HCT116 (cell line): ENCODE results near the gene OR52R1. TPM values are rescaled to one million over a fixed set of nuclear protein-coding genes. Genes with fewer than 3 reads are reported as not detected.

ENCODE experiments used
- ATAC-seq: fragments of 200-7000 bp; cut with Tn5 transposase; 2 replicates; pipeline ENCODE4 v1.9.1; 2020; ENCODE audit warnings: mild to moderate bottlenecking, moderate library complexity
- BruUV-seq: library from RNA; stranded (reverse); fragments of 400-500 nt; replicated peaks from 2 replicates; lab custom pipeline; 2021; lab: Mats Ljungman, UMichigan
- CTCF ChIA-PET: fragments of 300-600 bp; sonication (Branson Sonifier 250); formaldehyde crosslinking; loops from one replicate; lab custom pipeline; 2021; ENCODE audit warnings: antibody characterized with exemption; lab: Charles Lee
- POLR2A ChIA-PET: fragments of 300-600, 350-600 bp; sonication (Branson Sonifier 250); formaldehyde crosslinking; loops from one replicate; lab custom pipeline; 2021; ENCODE audit warnings: antibody characterized with exemption; lab: Charles Lee
- RAD21 ChIA-PET, 2 experiments: fragments of 300-600 bp; sonication (Branson Sonifier 250); formaldehyde crosslinking; loops; one replicate each; lab custom pipeline; 2023; ENCODE audit warnings: low total read pairs in 2 of 2; ENCODE audit not compliant: uncharacterized antibody in 2 of 2, unreplicated experiment in 2 of 2, low non-redundant PET in 1 of 2; lab: Charles Lee
- DNase-seq: peaks from one replicate; pipeline ENCODE4 v3.0.0-alpha.2; 2010; ENCODE audit warnings: low read depth, low spot score
- H2AFZ ChIP-seq: fragments of 200-600 bp; shearing (Covaris generic), sonication (generic); 2 replicates; pipeline ENCODE4 v1.6.1; 2017; ENCODE audit warnings: low read depth, mixed run types, mixed read lengths, antibody characterized with exemption, low read length; ENCODE audit not compliant: poor library complexity, severe bottlenecking
- H3K27ac ChIP-seq: 2 replicates; pipeline ENCODE4 v1.5.1; 2012; ENCODE audit warnings: low read depth, low read length
- H3K27me3 ChIP-seq: fragments of 200-600 bp; sonication (generic); 2 replicates; pipeline ENCODE4 v1.6.1; 2016; ENCODE audit warnings: mixed run types, low read length, mixed read lengths; ENCODE audit not compliant: insufficient read depth
- H3K36me3 ChIP-seq, 2 experiments: fragments of 200-500 bp in 1 of 2; fragments of 200-600 bp in 1 of 2; sonication (Bioruptor generic) in 1 of 2; sonication (generic) in 1 of 2; 2 replicates each; pipeline versions ENCODE4 v1.5.1 to v1.6.1; 2014 to 2016; ENCODE audit warnings: low read length in 2 of 2, inconsistent platforms in 1 of 2, mixed read lengths in 1 of 2, mixed run types in 1 of 2; ENCODE audit not compliant: insufficient read depth in 2 of 2, control insufficient read depth in 1 of 2
- H3K4me1 ChIP-seq, 2 experiments: fragments of 200-600 bp in 1 of 2; sonication (generic) in 1 of 2; 2 replicates each; pipeline versions ENCODE4 v1.5.1 to v1.6.1; 2012 to 2017; ENCODE audit warnings: low read length in 2 of 2, inconsistent platforms in 1 of 2, mild to moderate bottlenecking in 1 of 2, mixed read lengths in 1 of 2, mixed run types in 1 of 2, moderate library complexity in 1 of 2; ENCODE audit not compliant: insufficient read depth in 2 of 2, control insufficient read depth in 1 of 2
- H3K4me2 ChIP-seq: fragments of 200-600 bp; sonication (generic); 2 replicates; pipeline ENCODE4 v1.6.1; 2017; ENCODE audit warnings: mixed run types, low read length, mixed read lengths
- H3K4me3 ChIP-seq, 2 experiments: fragments of 200-600 bp in 1 of 2; sonication (generic) in 1 of 2; replicated peaks in 1 of 2; 2 replicates each; pipeline ENCODE4 v1.5.1; 2011 to 2016; ENCODE audit warnings: low read length in 2 of 2, control low read depth in 1 of 2, low read depth in 1 of 2, mild to moderate bottlenecking in 1 of 2, mixed read lengths in 1 of 2, mixed run types in 1 of 2
- H3K79me2 ChIP-seq: fragments of 200-600 bp; sonication (generic); 2 replicates; pipeline ENCODE4 v1.6.1; 2017; ENCODE audit warnings: mild to moderate bottlenecking, mixed run types, low read length, moderate library complexity, mixed read lengths; ENCODE audit not compliant: insufficient read depth
- H3K9ac ChIP-seq: fragments of 200-600 bp; sonication (generic); 2 replicates; pipeline ENCODE4 v1.6.1; 2016; ENCODE audit warnings: low read length, mixed read lengths
- H3K9me2 ChIP-seq: fragments of 200-600 bp; sonication (generic), shearing (Covaris generic); 2 replicates; pipeline ENCODE4 v1.6.1; 2017; ENCODE audit warnings: mixed run types, mild to moderate bottlenecking, moderate library complexity; ENCODE audit not compliant: insufficient read depth
- H3K9me3 ChIP-seq, 2 experiments: fragments of 200-500 bp in 1 of 2; fragments of 200-600 bp in 1 of 2; sonication (Bioruptor generic) in 1 of 2; sonication (generic) in 1 of 2; 2 replicates each; pipeline ENCODE4 v1.6.1; 2014 to 2017; ENCODE audit warnings: low read length in 2 of 2, mixed read lengths in 2 of 2, inconsistent platforms in 1 of 2, low read depth in 1 of 2, mild to moderate bottlenecking in 1 of 2, mixed run types in 1 of 2, moderate library complexity in 1 of 2; ENCODE audit not compliant: control insufficient read depth in 1 of 2, insufficient read depth in 1 of 2
- H4K20me1 ChIP-seq: fragments of 200-600 bp; sonication (generic), shearing (Covaris generic); 2 replicates; pipeline ENCODE4 v1.6.1; 2017; ENCODE audit warnings: mixed run types, mild to moderate bottlenecking, moderate library complexity; ENCODE audit not compliant: insufficient read depth
- EZH2phosphoT487 ChIP-seq: fragments of 200-600 bp; IDR thresholded peaks from 2 replicates; pipeline ENCODE4 v1.6.1; 2018; ENCODE audit warnings: antibody characterized with exemption, borderline replicate concordance
- FOSL1 ChIP-seq: IDR thresholded peaks from 2 replicates; pipeline ENCODE4 v1.6.1; 2012; ENCODE audit warnings: low read depth
- JUND ChIP-seq: IDR thresholded peaks from 2 replicates; pipeline ENCODE4 v1.6.1; 2012
- POLR2A ChIP-seq: IDR thresholded peaks from 2 replicates; pipeline ENCODE4 v1.7.0; 2011; ENCODE audit warnings: borderline replicate concordance; ENCODE audit not compliant: insufficient read depth, insufficient read length; ENCODE audit errors: extremely low read depth
- POLR2AphosphoS5 ChIP-seq: IDR thresholded peaks from 2 replicates; pipeline ENCODE4 v1.6.1; 2011; ENCODE audit warnings: mild to moderate bottlenecking, low read depth, low read length, moderate library complexity
- SP1 ChIP-seq: IDR thresholded peaks from 2 replicates; pipeline ENCODE4 v1.6.1; 2012; ENCODE audit warnings: low read depth
- SRF ChIP-seq: IDR thresholded peaks from 2 replicates; pipeline ENCODE4 v1.6.1; 2012; ENCODE audit warnings: low read depth
- YY1 ChIP-seq: IDR thresholded peaks from 2 replicates; pipeline ENCODE4 v1.6.1; 2011; ENCODE audit warnings: low read length, low read depth, moderate library complexity, mild to moderate bottlenecking; ENCODE audit not compliant: insufficient replicate concordance; ENCODE audit errors: extremely low read depth
- intact Hi-C: fragments of 100-400 bp; cut with micrococcal nuclease; formaldehyde crosslinking; loops from 2 replicates; pipeline ENCODE4 v1.10.0; 2022
- total RNA-seq: library from RNA; stranded (reverse); gene quantifications from one replicate; pipeline ENCODE4 v1.2.1, GENCODE V29; 2021; ENCODE audit not compliant: unreplicated experiment
- TF ChIP-seq, protein P1 (sequence below): IDR thresholded peaks from 2 replicates; pipeline ENCODE4 v1.6.1; 2012; ENCODE audit warnings: low read depth
- TF ChIP-seq, protein P2 (sequence below), 3 experiments: fragments of 200-600 bp in 1 of 3; sonication (generic) in 1 of 3; IDR thresholded peaks in 2 of 3; conservative IDR thresholded peaks in 1 of 3; 2 replicates each; pipeline ENCODE4 v1.5.1; 2012 to 2017; ENCODE audit warnings: low read depth in 2 of 3, low read length in 2 of 3, antibody characterized with exemption in 1 of 3, borderline replicate concordance in 1 of 3, control low read depth in 1 of 3, mild to moderate bottlenecking in 1 of 3, mixed read lengths in 1 of 3, mixed run types in 1 of 3, moderate library complexity in 1 of 3; ENCODE audit not compliant: insufficient read depth in 1 of 3

The OR52R1 gene
- total RNA-seq, 1 experiment from 2014 or later = not detected

- ATAC-seq = no peak
- RAD21 ChIA-PET = no interaction called here
- no TSS peak for BruUV-seq
Observed at GRCh38 chr11:4782454-4782853, 21.7 kb downstream of the OR52R1 start.

More at GRCh38 chr11:4782454-4782853, 21.7 kb downstream of the OR52R1 start:
- DNase-seq = no peak
- intact Hi-C loops = no loop called here
- no peaks in the 10 kb centered on the region for H3K4me1 ChIP-seq
- CTCF ChIA-PET = no interaction called here
- no peak for TF ChIP-seq POLR2A
- no peak for TF ChIP-seq SP1
- TF ChIP-seq, protein P1, sequence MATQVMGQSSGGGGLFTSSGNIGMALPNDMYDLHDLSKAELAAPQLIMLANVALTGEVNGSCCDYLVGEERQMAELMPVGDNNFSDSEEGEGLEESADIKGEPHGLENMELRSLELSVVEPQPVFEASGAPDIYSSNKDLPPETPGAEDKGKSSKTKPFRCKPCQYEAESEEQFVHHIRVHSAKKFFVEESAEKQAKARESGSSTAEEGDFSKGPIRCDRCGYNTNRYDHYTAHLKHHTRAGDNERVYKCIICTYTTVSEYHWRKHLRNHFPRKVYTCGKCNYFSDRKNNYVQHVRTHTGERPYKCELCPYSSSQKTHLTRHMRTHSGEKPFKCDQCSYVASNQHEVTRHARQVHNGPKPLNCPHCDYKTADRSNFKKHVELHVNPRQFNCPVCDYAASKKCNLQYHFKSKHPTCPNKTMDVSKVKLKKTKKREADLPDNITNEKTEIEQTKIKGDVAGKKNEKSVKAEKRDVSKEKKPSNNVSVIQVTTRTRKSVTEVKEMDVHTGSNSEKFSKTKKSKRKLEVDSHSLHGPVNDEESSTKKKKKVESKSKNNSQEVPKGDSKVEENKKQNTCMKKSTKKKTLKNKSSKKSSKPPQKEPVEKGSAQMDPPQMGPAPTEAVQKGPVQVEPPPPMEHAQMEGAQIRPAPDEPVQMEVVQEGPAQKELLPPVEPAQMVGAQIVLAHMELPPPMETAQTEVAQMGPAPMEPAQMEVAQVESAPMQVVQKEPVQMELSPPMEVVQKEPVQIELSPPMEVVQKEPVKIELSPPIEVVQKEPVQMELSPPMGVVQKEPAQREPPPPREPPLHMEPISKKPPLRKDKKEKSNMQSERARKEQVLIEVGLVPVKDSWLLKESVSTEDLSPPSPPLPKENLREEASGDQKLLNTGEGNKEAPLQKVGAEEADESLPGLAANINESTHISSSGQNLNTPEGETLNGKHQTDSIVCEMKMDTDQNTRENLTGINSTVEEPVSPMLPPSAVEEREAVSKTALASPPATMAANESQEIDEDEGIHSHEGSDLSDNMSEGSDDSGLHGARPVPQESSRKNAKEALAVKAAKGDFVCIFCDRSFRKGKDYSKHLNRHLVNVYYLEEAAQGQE = no peak
- TF ChIP-seq EZH2phosphoT487 = no peak
- TF ChIP-seq, protein P2, sequence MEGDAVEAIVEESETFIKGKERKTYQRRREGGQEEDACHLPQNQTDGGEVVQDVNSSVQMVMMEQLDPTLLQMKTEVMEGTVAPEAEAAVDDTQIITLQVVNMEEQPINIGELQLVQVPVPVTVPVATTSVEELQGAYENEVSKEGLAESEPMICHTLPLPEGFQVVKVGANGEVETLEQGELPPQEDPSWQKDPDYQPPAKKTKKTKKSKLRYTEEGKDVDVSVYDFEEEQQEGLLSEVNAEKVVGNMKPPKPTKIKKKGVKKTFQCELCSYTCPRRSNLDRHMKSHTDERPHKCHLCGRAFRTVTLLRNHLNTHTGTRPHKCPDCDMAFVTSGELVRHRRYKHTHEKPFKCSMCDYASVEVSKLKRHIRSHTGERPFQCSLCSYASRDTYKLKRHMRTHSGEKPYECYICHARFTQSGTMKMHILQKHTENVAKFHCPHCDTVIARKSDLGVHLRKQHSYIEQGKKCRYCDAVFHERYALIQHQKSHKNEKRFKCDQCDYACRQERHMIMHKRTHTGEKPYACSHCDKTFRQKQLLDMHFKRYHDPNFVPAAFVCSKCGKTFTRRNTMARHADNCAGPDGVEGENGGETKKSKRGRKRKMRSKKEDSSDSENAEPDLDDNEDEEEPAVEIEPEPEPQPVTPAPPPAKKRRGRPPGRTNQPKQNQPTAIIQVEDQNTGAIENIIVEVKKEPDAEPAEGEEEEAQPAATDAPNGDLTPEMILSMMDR (IDR thresholded peaks at IDR 0.05 in 2 of 3, conservative IDR thresholded peaks at IDR 0.05 in 1 of 3; ENCODE audit: borderline replicate concordance in 1 of 3, insufficient read depth in 1 of 3, low read depth in 2 of 3, low read length in 2 of 3) = no peak
- TF ChIP-seq JUND = no peak
- no peak for TF ChIP-seq SRF
- no peak for TF ChIP-seq POLR2AphosphoS5
- TF ChIP-seq YY1 = no peak
- TF ChIP-seq FOSL1 = no peak
- no peak overlapping the region for H3K9ac ChIP-seq
- POLR2A ChIA-PET = no interaction called here
- no peaks in the 10 kb centered on the region for H3K79me2 ChIP-seq
- H3K9me3 ChIP-seq = no peaks in the 10 kb centered on the region
- H3K27me3 ChIP-seq = peaks cover 18% of the 10 kb centered on the region
- H2AFZ ChIP-seq = no peak overlapping the region
- H3K27ac ChIP-seq = no peak overlapping the region
- H3K9me2 ChIP-seq = no peaks in the 10 kb centered on the region
- no peaks in the 10 kb centered on the region for H3K36me3 ChIP-seq
- no peak overlapping the region for H3K4me2 ChIP-seq
- no peak overlapping the region for H3K4me3 ChIP-seq
- no peaks in the 10 kb centered on the region for H4K20me1 ChIP-seq
